H1 (cell line): ENCODE measurements around the gene APOL1. TPM values are rescaled to one million over a fixed set of nuclear protein-coding genes. Genes with fewer than 3 reads are reported as not detected.

Source experiments
- BCL11A ChIP-seq, 2 experiments: IDR thresholded peaks; one replicate each; pipeline ENCODE4 v1.6.1; 2011; ENCODE audit warnings: low read depth in 2 of 2, low read length in 2 of 2, mild to moderate bottlenecking in 2 of 2
- CHD2 ChIP-seq: IDR thresholded peaks from 2 replicates; pipeline ENCODE4 v1.6.1; 2012; ENCODE audit warnings: low read length, improper control_type of control experiment
- CHD7 ChIP-seq: fragments of 300-600 bp; sonication (generic); IDR thresholded peaks from 2 replicates; pipeline ENCODE4 v1.7.1; 2012; ENCODE audit warnings: low read length, moderate library complexity, mild to moderate bottlenecking, inconsistent platforms; ENCODE audit not compliant: insufficient replicate concordance
- KDM1A ChIP-seq: fragments of 200-600, 300-600 bp; sonication (generic); IDR thresholded peaks from 2 replicates; pipeline ENCODE4 v1.7.1; 2016; ENCODE audit warnings: mild to moderate bottlenecking, low read length, borderline replicate concordance
- RAD21 ChIP-seq, 2 experiments: IDR thresholded peaks in 1 of 2; conservative IDR thresholded peaks in 1 of 2; 2 replicates each; pipeline ENCODE4 v1.6.1; 2011; ENCODE audit warnings: low read depth in 2 of 2, low read length in 2 of 2, improper control_type of control experiment in 1 of 2, inconsistent platforms in 1 of 2, mild to moderate bottlenecking in 1 of 2, moderate library complexity in 1 of 2
- SAP30 ChIP-seq: fragments of 300-600 bp; sonication (generic); IDR thresholded peaks from 2 replicates; pipeline ENCODE4 v1.7.1; 2012; ENCODE audit warnings: low read length, moderate library complexity, mild to moderate bottlenecking, inconsistent platforms; ENCODE audit not compliant: insufficient read depth, insufficient replicate concordance
- SIX5 ChIP-seq: IDR thresholded peaks from 2 replicates; pipeline ENCODE4 v1.6.1; 2011; ENCODE audit warnings: mild to moderate bottlenecking, low read depth, low read length
- TAF7 ChIP-seq: optimal IDR thresholded peaks from 2 replicates; pipeline ENCODE3; 2011; ENCODE audit warnings: low read depth, mild to moderate bottlenecking, inconsistent platforms, low read length, moderate library complexity, borderline replicate concordance
- polyA plus RNA-seq, 7 experiments: library from polyadenylated mRNA; depleted of rRNA in 3 of 7; stranded (reverse) in 5 of 7; unstranded in 2 of 7; fragments of >200 nt in 5 of 7; fragments of 200-250 nt in 2 of 7; gene quantifications; 1 replicate in 5 of 7; 2 replicates in 1 of 7; 4 replicates in 1 of 7; pipeline versions ENCODE4 v1.2.1 to v1.2.3, GENCODE V29; 2011 to 2013; ENCODE audit warnings: missing spikeins in 2 of 7, mixed read lengths in 2 of 7
- total RNA-seq: library from RNA; stranded (reverse); fragmentation: NEBNext Ultra II Directional; extraction: Animal tissue kit (Norgen Biotek cat#: 25700); gene quantifications from 2 replicates; pipeline ENCODE4 v1.2.1, GENCODE V29; 2021

APOL1 gene
- total and polyA plus RNA-seq, 2 of the 8 experiments (the other 6 are each of a cell fraction or from before 2014, with no cell fraction given), result not detected

DNA sequence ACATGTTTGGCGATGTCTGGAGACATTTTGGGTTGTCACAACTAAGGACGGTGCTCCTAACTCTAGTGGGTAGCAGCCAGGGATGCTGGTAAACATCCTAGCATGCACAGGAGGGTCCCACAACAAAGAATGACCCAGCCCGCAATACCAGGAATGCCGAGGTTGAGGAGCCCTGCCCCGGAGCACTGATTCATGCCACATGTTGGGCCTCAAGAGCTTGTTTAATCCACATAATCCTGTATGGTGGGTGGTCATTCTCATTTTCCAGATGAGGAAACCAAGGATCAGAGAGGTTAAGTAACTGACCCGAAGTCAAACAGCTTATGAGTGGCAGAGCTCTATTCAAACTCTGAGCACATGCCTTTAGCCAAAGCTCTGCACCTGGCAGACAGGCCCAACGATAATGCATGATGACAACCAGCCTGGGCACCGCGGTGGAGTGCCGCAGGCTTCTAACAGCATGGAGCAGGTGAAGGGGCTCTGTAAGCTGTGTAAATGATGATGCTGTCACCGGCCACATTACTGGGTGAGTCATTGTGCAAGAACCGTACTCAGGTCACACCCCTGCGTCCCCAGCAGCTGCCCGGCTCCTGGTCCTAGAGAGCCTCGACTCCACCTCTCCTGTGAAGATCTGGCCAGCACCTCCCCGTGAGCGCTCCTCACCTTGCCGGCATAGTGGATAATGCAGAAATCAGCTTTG, 58.6 kb downstream of the APOL1 start (continued):
- TF ChIP-seq CHD7, result no peak
- no peak for TF ChIP-seq SAP30
- TF ChIP-seq CHD2, result no peak
- no peak for TF ChIP-seq KDM1A
- no peak for TF ChIP-seq RAD21 (IDR thresholded peaks at IDR 0.05 in 1 of 2, conservative IDR thresholded peaks at IDR 0.05 in 1 of 2; ENCODE audit: low read depth in 2 of 2, low read length in 2 of 2)
- no peak for TF ChIP-seq TAF7
- no peak for TF ChIP-seq SIX5
- TF ChIP-seq BCL11A (IDR thresholded peaks at IDR 0.05; ENCODE audit: low read depth in 2 of 2, low read length in 2 of 2), result no peak
